Kidney (tissue), 14 donors: ENCODE measurements around the gene CABP4. TPM values are rescaled to one million over a fixed set of nuclear protein-coding genes. Genes with fewer than 3 reads are reported as not detected.

Source experiments
- DNase-seq, 5 donors: peaks; one replicate each; pipeline ENCODE4 v3.0.0-alpha.2; 2013 to 2020
- FAIRE-seq: peaks from 2 replicates; lab custom pipeline; 2012; peaks lifted over from hg19 to GRCh38; lab: Jason Lieb, UNC
- H3K27ac ChIP-seq, 2 donors: one replicate each; pipeline ENCODE4 v1.7.0; 2013; ENCODE audit warnings: low read depth in 2 of 2, low read length in 2 of 2, inconsistent platforms in 1 of 2
- H3K27me3 ChIP-seq: one replicate; pipeline ENCODE4 v1.7.1; 2013; ENCODE audit warnings: low read length, inconsistent platforms; ENCODE audit not compliant: control insufficient read depth, insufficient read depth
- H3K36me3 ChIP-seq, 3 donors: one replicate each; pipeline versions ENCODE4 v1.7.0 to v1.7.1; 2013; ENCODE audit warnings: low read length in 3 of 3, control low read depth in 1 of 3, inconsistent platforms in 1 of 3; ENCODE audit not compliant: insufficient read depth in 3 of 3, control insufficient read depth in 2 of 3
- H3K4me1 ChIP-seq, 3 donors: one replicate each; pipeline versions ENCODE4 v1.7.0 to v1.7.1; 2013; ENCODE audit warnings: low read length in 3 of 3, inconsistent platforms in 1 of 3, low read depth in 1 of 3; ENCODE audit not compliant: control insufficient read depth in 2 of 3, insufficient read depth in 2 of 3
- H3K4me3 ChIP-seq, 3 donors: one replicate each; pipeline versions ENCODE4 v1.7.0 to v1.8.1; 2013; ENCODE audit warnings: low read length in 3 of 3, control low read depth in 1 of 3, inconsistent platforms in 1 of 3
- H3K9ac ChIP-seq, 3 donors: one replicate each; pipeline versions ENCODE4 v1.7.0 to v1.7.1; 2013; ENCODE audit warnings: low read length in 3 of 3, control low read depth in 1 of 3, inconsistent platforms in 1 of 3
- H3K9me3 ChIP-seq, 3 donors: one replicate each; pipeline versions ENCODE4 v1.7.0 to v1.7.1; 2013; ENCODE audit warnings: low read length in 3 of 3, control low read depth in 1 of 3, inconsistent platforms in 1 of 3; ENCODE audit not compliant: control insufficient read depth in 2 of 3, insufficient read depth in 1 of 3
- CTCF ChIP-seq: IDR thresholded peaks from 3 replicates; pipeline ENCODE4 v1.5.1; 2012; ENCODE audit warnings: mild to moderate bottlenecking, moderate library complexity, borderline replicate concordance; ENCODE audit not compliant: insufficient read depth; ENCODE audit errors: extremely low read depth
- intact Hi-C: fragments of 100-400 bp; cut with DNase I; formaldehyde crosslinking; loops from one replicate; pipeline ENCODE4 v1.11.1; 2022
- microRNA-seq: library from miRNA; unstranded; fragments of <30 nt; microRNA quantifications from one replicate; pipeline ENCODE4 v1.2.0, GENCODE V29; 2020
- polyA plus RNA-seq: library from polyadenylated mRNA; stranded (reverse); fragments of 350-450 nt; fragmentation: Illumina TruSeq; extraction: RNeasy Lipid Tissue Mini Kit (QIAGEN cat#74804); gene quantifications from one replicate; pipeline ENCODE4 v1.2.3, GENCODE V29; 2014; ENCODE audit warnings: low read depth, low replicate concordance; ENCODE audit not compliant: insufficient read depth
- total RNA-seq: library from RNA; stranded (reverse); fragmentation: NEBNext Ultra II Directional; extraction: Animal tissue kit (Norgen Biotek cat#: 25700); gene quantifications from one replicate; pipeline ENCODE4 v1.2.1, GENCODE V29; 2021
- donor health status: control.
- donor health status: control.
- donor health status: control.
- donor health status: control.
- donor health status: control.
- donor health status: DM: yes; HTN: yes; CAD: no.
- donor health status: Normal renal cell carcinoma (clear cell type).

CABP4 gene
- total and polyA plus RNA-seq, 2 donors from 2014 or later, result 0.49 to 3.1 TPM

GRCh38 chr11:67507864-67508485 lies 52.8 kb downstream of the CABP4 start, which contains the start of gene CDK2AP2:
TSS of gene CDK2AP2 (minus strand) at chr11:67508162. CDS start at chr11:67508082, 80 bp downstream.
- DNase-seq (peak; percentile 99 to 100 (median 99)), FAIRE-seq (peak; percentile 70)
- Histone ChIP-seq H3K27ac (peak within 1 kb of the TSS; percentile 99 to 100), H3K9me3 (no peaks in the 10 kb centered on the region), H3K9ac (peak within 1 kb of the TSS; percentile 48 to 87 (median 81)), H3K36me3 (peaks cover 0 to 4% (median 2%) of the 10 kb centered on the region in 3 donors), H3K27me3 (no peaks in the 10 kb centered on the region), H3K4me3 (peak within 1 kb of the TSS; percentile 71 to 86 (median 78)), H3K4me1 (peaks cover 0 to 31% (median 21%) of the 10 kb centered on the region in 3 donors)
- intact Hi-C loops, result no loop called here
- no peak for TF ChIP-seq CTCF

GRCh38 chr11:67508486-67509121 lies 53.5 kb downstream of the CABP4 start:
- Histone ChIP-seq H3K9me3 (no peaks in the 10 kb centered on the region), H3K4me3 (peak overlapping the region; percentile 71 to 86 (median 78)), H3K4me1 (peaks cover 0 to 30% (median 19%) of the 10 kb centered on the region in 3 donors), H3K27me3 (no peaks in the 10 kb centered on the region), H3K36me3 (peaks cover 0 to 4% (median 2%) of the 10 kb centered on the region in 3 donors), H3K9ac (peak overlapping the region; percentile 32 to 87 (median 43)), H3K27ac (peak overlapping the region; percentile 99 to 100)
- DNase-seq (peak; percentile 97 to 99 (median 98)), FAIRE-seq (no peak)
- intact Hi-C loops, result no loop called here
- no peak for TF ChIP-seq CTCF

- no peaks in the 10 kb centered on the region for H3K9me3 ChIP-seq
- H3K27ac ChIP-seq, result no peak overlapping the region
- H3K27me3 ChIP-seq, result no peaks in the 10 kb centered on the region
- H3K36me3 ChIP-seq, result peaks cover 0 to 4% (median 2%) of the 10 kb centered on the region in 3 donors
- FAIRE-seq, result no peak
- H3K9ac ChIP-seq, result no peak overlapping the region
- TF ChIP-seq CTCF, result no peak
- DNase-seq, result peak in 1 of 5 donors; percentile 32
- H3K4me3 ChIP-seq, result no peak overlapping the region
- intact Hi-C loops, result no loop called here
- peaks cover 0 to 27% (median 16%) of the 10 kb centered on the region in 3 donors for H3K4me1 ChIP-seq
Observed at GRCh38 chr11:67510023-67510345, 54.8 kb downstream of the CABP4 start.

Small RNA genes within 50 kb of the gene (microRNA-seq; reads per million reads assigned to microRNA genes)
- gene MIR6752, result not detected

Other genes starting within 250 kb of the CABP4 start
- 80.8 TPM for gene GRK2, start 188.9 kb upstream of the CABP4 start, total RNA-seq
- gene GRK2, start 188.9 kb upstream of the CABP4 start, polyA plus RNA-seq, result 28.2 TPM
- gene ANKRD13D, start 166.1 kb upstream of the CABP4 start, total RNA-seq, result 68.3 TPM
- gene ANKRD13D, start 166.1 kb upstream of the CABP4 start, polyA plus RNA-seq, result 21.9 TPM
- gene SSH3, start 151.8 kb upstream of the CABP4 start, total RNA-seq, result 68.9 TPM
- gene SSH3, start 151.8 kb upstream of the CABP4 start, polyA plus RNA-seq, result 25.0 TPM
- gene POLD4, start 101.8 kb upstream of the CABP4 start, total RNA-seq, result 54.4 TPM
- gene POLD4, start 101.8 kb upstream of the CABP4 start, polyA plus RNA-seq, result 174 TPM
- gene CLCF1, start 81.8 kb upstream of the CABP4 start, total RNA-seq, result 15.8 TPM
- gene CLCF1, start 81.8 kb upstream of the CABP4 start, polyA plus RNA-seq, result 5.7 TPM
- 17.8 TPM for gene RAD9A, start 63.4 kb upstream of the CABP4 start, total RNA-seq
- gene RAD9A, start 63.4 kb upstream of the CABP4 start, polyA plus RNA-seq, result 16.4 TPM
- gene PPP1CA, start 53.5 kb upstream of the CABP4 start, total RNA-seq, result 155 TPM
- gene PPP1CA, start 53.5 kb upstream of the CABP4 start, polyA plus RNA-seq, result 210 TPM
- gene TBC1D10C, start 51.3 kb upstream of the CABP4 start, total RNA-seq, result 13.9 TPM
- 1.7 TPM for gene TBC1D10C, start 51.3 kb upstream of the CABP4 start, polyA plus RNA-seq
- gene CARNS1, start 39.7 kb upstream of the CABP4 start, total RNA-seq, result 1.7 TPM
- gene CARNS1, start 39.7 kb upstream of the CABP4 start, polyA plus RNA-seq, result 0.80 TPM
- 41.3 TPM for gene RPS6KB2, start 26.9 kb upstream of the CABP4 start, total RNA-seq
- 45.4 TPM for gene RPS6KB2, start 26.9 kb upstream of the CABP4 start, polyA plus RNA-seq
- 20.3 TPM for gene PTPRCAP, start 17.7 kb upstream of the CABP4 start, total RNA-seq
- 4.7 TPM for gene PTPRCAP, start 17.7 kb upstream of the CABP4 start, polyA plus RNA-seq
- gene CORO1B, start 11.9 kb upstream of the CABP4 start, total RNA-seq, result 121 TPM
- 67.2 TPM for gene CORO1B, start 11.9 kb upstream of the CABP4 start, polyA plus RNA-seq
- not detected for gene GPR152, start 2.6 kb upstream of the CABP4 start, total RNA-seq
- not detected for gene GPR152, start 2.6 kb upstream of the CABP4 start, polyA plus RNA-seq
- gene TMEM134, start 13.9 kb downstream of the CABP4 start, total RNA-seq, result 65.5 TPM
- 127 TPM for gene TMEM134, start 13.9 kb downstream of the CABP4 start, polyA plus RNA-seq
- 61.5 TPM for gene AIP, start 27.7 kb downstream of the CABP4 start, total RNA-seq
- gene AIP, start 27.7 kb downstream of the CABP4 start, polyA plus RNA-seq, result 135 TPM
- 74.7 TPM for gene PITPNM1, start 50.0 kb downstream of the CABP4 start, total RNA-seq
- 19.3 TPM for gene PITPNM1, start 50.0 kb downstream of the CABP4 start, polyA plus RNA-seq
- 98.4 TPM for gene CDK2AP2, start 52.8 kb downstream of the CABP4 start, total RNA-seq
- 188 TPM for gene CDK2AP2, start 52.8 kb downstream of the CABP4 start, polyA plus RNA-seq
- not detected for gene CABP2, start 68.1 kb downstream of the CABP4 start, total RNA-seq
- gene CABP2, start 68.1 kb downstream of the CABP4 start, polyA plus RNA-seq, result not detected
- gene GSTP1, start 128.5 kb downstream of the CABP4 start, total RNA-seq, result 800 TPM
- 1,687 TPM for gene GSTP1, start 128.5 kb downstream of the CABP4 start, polyA plus RNA-seq
- 191 TPM for gene NDUFV1, start 151.6 kb downstream of the CABP4 start, total RNA-seq
- 395 TPM for gene NDUFV1, start 151.6 kb downstream of the CABP4 start, polyA plus RNA-seq
- gene NUDT8, start 174.6 kb downstream of the CABP4 start, total RNA-seq, result 11.9 TPM
- gene NUDT8, start 174.6 kb downstream of the CABP4 start, polyA plus RNA-seq, result 57.0 TPM
- gene TBX10, start 184.4 kb downstream of the CABP4 start, total RNA-seq, result not detected
- gene TBX10, start 184.4 kb downstream of the CABP4 start, polyA plus RNA-seq, result not detected
- gene ACY3, start 195.4 kb downstream of the CABP4 start, total RNA-seq, result 7.7 TPM
- gene ACY3, start 195.4 kb downstream of the CABP4 start, polyA plus RNA-seq, result 111 TPM
- 1.6 TPM for gene ALDH3B2, start 219.3 kb downstream of the CABP4 start, total RNA-seq
- gene ALDH3B2, start 219.3 kb downstream of the CABP4 start, polyA plus RNA-seq, result 2.1 TPM